HCT116 (cell line): ENCODE results near the gene KHSRP.

Experiments
- CEBPB ChIP-seq: IDR thresholded peaks from 2 replicates; pipeline ENCODE4 v1.6.1; 2012; ENCODE audit warnings: low read depth
- EZH2 ChIP-seq: fragments of 200-600 bp; sonication (generic); IDR thresholded peaks from 2 replicates; pipeline ENCODE4 v1.6.1; 2017; ENCODE audit warnings: antibody characterized with exemption, mixed run types
- POLR2AphosphoS5 ChIP-seq: IDR thresholded peaks from 2 replicates; pipeline ENCODE4 v1.6.1; 2011; ENCODE audit warnings: mild to moderate bottlenecking, low read depth, low read length, moderate library complexity
- YY1 ChIP-seq: IDR thresholded peaks from 2 replicates; pipeline ENCODE4 v1.6.1; 2011; ENCODE audit warnings: low read length, low read depth, moderate library complexity, mild to moderate bottlenecking; ENCODE audit not compliant: insufficient replicate concordance; ENCODE audit errors: extremely low read depth
- TF ChIP-seq, protein P1 (sequence below), 3 experiments: fragments of 200-600 bp in 1 of 3; sonication (generic) in 1 of 3; IDR thresholded peaks in 2 of 3; conservative IDR thresholded peaks in 1 of 3; 2 replicates each; pipeline ENCODE4 v1.5.1; 2012 to 2017; ENCODE audit warnings: low read depth in 2 of 3, low read length in 2 of 3, antibody characterized with exemption in 1 of 3, borderline replicate concordance in 1 of 3, control low read depth in 1 of 3, mild to moderate bottlenecking in 1 of 3, mixed read lengths in 1 of 3, mixed run types in 1 of 3, moderate library complexity in 1 of 3; ENCODE audit not compliant: insufficient read depth in 1 of 3
- TF ChIP-seq, protein P2 (sequence below): IDR thresholded peaks from 2 replicates; pipeline ENCODE4 v1.6.1; 2012; ENCODE audit warnings: low read depth
- TF ChIP-seq, protein P3 (sequence below): IDR thresholded peaks from 2 replicates; pipeline ENCODE4 v1.6.1; 2012

GRCh38 chr19:6379744-6380143 is 44.9 kb downstream of the KHSRP start:
- TF ChIP-seq, protein P1, sequence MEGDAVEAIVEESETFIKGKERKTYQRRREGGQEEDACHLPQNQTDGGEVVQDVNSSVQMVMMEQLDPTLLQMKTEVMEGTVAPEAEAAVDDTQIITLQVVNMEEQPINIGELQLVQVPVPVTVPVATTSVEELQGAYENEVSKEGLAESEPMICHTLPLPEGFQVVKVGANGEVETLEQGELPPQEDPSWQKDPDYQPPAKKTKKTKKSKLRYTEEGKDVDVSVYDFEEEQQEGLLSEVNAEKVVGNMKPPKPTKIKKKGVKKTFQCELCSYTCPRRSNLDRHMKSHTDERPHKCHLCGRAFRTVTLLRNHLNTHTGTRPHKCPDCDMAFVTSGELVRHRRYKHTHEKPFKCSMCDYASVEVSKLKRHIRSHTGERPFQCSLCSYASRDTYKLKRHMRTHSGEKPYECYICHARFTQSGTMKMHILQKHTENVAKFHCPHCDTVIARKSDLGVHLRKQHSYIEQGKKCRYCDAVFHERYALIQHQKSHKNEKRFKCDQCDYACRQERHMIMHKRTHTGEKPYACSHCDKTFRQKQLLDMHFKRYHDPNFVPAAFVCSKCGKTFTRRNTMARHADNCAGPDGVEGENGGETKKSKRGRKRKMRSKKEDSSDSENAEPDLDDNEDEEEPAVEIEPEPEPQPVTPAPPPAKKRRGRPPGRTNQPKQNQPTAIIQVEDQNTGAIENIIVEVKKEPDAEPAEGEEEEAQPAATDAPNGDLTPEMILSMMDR (IDR thresholded peaks at IDR 0.05 in 2 of 3, conservative IDR thresholded peaks at IDR 0.05 in 1 of 3; ENCODE audit: borderline replicate concordance in 1 of 3, insufficient read depth in 1 of 3, low read depth in 2 of 3, low read length in 2 of 3) = no peak
- TF ChIP-seq POLR2AphosphoS5 = no peak
- TF ChIP-seq YY1 = no peak
- TF ChIP-seq, protein P2, sequence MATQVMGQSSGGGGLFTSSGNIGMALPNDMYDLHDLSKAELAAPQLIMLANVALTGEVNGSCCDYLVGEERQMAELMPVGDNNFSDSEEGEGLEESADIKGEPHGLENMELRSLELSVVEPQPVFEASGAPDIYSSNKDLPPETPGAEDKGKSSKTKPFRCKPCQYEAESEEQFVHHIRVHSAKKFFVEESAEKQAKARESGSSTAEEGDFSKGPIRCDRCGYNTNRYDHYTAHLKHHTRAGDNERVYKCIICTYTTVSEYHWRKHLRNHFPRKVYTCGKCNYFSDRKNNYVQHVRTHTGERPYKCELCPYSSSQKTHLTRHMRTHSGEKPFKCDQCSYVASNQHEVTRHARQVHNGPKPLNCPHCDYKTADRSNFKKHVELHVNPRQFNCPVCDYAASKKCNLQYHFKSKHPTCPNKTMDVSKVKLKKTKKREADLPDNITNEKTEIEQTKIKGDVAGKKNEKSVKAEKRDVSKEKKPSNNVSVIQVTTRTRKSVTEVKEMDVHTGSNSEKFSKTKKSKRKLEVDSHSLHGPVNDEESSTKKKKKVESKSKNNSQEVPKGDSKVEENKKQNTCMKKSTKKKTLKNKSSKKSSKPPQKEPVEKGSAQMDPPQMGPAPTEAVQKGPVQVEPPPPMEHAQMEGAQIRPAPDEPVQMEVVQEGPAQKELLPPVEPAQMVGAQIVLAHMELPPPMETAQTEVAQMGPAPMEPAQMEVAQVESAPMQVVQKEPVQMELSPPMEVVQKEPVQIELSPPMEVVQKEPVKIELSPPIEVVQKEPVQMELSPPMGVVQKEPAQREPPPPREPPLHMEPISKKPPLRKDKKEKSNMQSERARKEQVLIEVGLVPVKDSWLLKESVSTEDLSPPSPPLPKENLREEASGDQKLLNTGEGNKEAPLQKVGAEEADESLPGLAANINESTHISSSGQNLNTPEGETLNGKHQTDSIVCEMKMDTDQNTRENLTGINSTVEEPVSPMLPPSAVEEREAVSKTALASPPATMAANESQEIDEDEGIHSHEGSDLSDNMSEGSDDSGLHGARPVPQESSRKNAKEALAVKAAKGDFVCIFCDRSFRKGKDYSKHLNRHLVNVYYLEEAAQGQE = no peak
- TF ChIP-seq EZH2 = no peak
- TF ChIP-seq, protein P3, sequence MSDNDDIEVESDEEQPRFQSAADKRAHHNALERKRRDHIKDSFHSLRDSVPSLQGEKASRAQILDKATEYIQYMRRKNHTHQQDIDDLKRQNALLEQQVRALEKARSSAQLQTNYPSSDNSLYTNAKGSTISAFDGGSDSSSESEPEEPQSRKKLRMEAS = no peak
- no peak for TF ChIP-seq CEBPB
